GM23338 (cell line): Measurements from ENCODE around the gene TMEM165. TPM values are rescaled to one million over a fixed set of nuclear protein-coding genes. Genes with fewer than 3 reads are reported as not detected.

Source experiments
- ATAC-seq: fragments of 200-7000 bp; cut with Tn5 transposase; 3 replicates; pipeline ENCODE4 v1.9.1; 2020
- DNase-seq: peaks from one replicate; pipeline ENCODE4 v3.0.0-alpha.2; 2015; ENCODE audit warnings: low spot score
- H2AFZ ChIP-seq: fragments of 200-600 bp; sonication (generic); 2 replicates; pipeline ENCODE4 v1.8.0; 2016; ENCODE audit warnings: antibody characterized with exemption, mild to moderate bottlenecking, moderate library complexity
- H3F3A ChIP-seq: fragments of 200-600 bp; sonication (generic); replicated peaks from 2 replicates; pipeline ENCODE4 v1.8.0; 2017; ENCODE audit warnings: antibody characterized with exemption, mixed run types, low read depth
- H3K27ac ChIP-seq: fragments of 200-600 bp; sonication (generic); 2 replicates; pipeline ENCODE4 v1.6.1; 2016; ENCODE audit warnings: low read depth
- H3K27me3 ChIP-seq: fragments of 200-600 bp; sonication (generic); 2 replicates; pipeline ENCODE4 v1.8.0; 2016; ENCODE audit warnings: mild to moderate bottlenecking, mixed run types, moderate library complexity; ENCODE audit not compliant: insufficient read depth
- H3K36me3 ChIP-seq: fragments of 200-600 bp; sonication (generic); 2 replicates; pipeline ENCODE4 v1.8.0; 2016; ENCODE audit warnings: mild to moderate bottlenecking; ENCODE audit not compliant: insufficient read depth
- H3K4me1 ChIP-seq: fragments of 200-600 bp; sonication (generic); 2 replicates; pipeline ENCODE4 v1.8.0; 2016; ENCODE audit warnings: mild to moderate bottlenecking, moderate library complexity; ENCODE audit not compliant: insufficient read depth
- H3K4me2 ChIP-seq: fragments of 200-600 bp; sonication (generic); 2 replicates; pipeline ENCODE4 v1.7.1; 2017; ENCODE audit warnings: mixed run types
- H3K4me3 ChIP-seq: fragments of 200-600 bp; sonication (generic); 2 replicates; pipeline ENCODE4 v1.6.1; 2016; ENCODE audit warnings: mixed run types
- H3K79me2 ChIP-seq: fragments of 200-600 bp; sonication (generic); replicated peaks from 2 replicates; pipeline ENCODE4 v1.8.0; 2017; ENCODE audit warnings: mild to moderate bottlenecking; ENCODE audit not compliant: insufficient read depth
- H3K9me2 ChIP-seq: fragments of 200-600 bp; sonication (generic); 2 replicates; pipeline ENCODE4 v1.8.0; 2017; ENCODE audit not compliant: insufficient read depth
- H4K20me1 ChIP-seq: fragments of 200-600 bp; sonication (generic); replicated peaks from 2 replicates; pipeline ENCODE4 v1.8.0; 2017; ENCODE audit warnings: mild to moderate bottlenecking; ENCODE audit not compliant: insufficient read depth
- H3K27ac Mint-ChIP-seq: 2 replicates; pipeline ENCODE4 v1.8.0; 2020; ENCODE audit warnings: inconsistent platforms, mild to moderate bottlenecking, moderate library complexity, mixed read lengths
- H3K27me3 Mint-ChIP-seq: 3 replicates; pipeline ENCODE4 v1.8.0; 2022; ENCODE audit warnings: low read depth, mild to moderate bottlenecking, moderate library complexity, mixed read lengths, inconsistent platforms; ENCODE audit not compliant: insufficient read depth, poor library complexity
- H3K36me3 Mint-ChIP-seq: 3 replicates; pipeline ENCODE4 v1.8.0; 2021; ENCODE audit warnings: low read depth, mild to moderate bottlenecking, inconsistent platforms, moderate library complexity, mixed read lengths
- H3K4me1 Mint-ChIP-seq: 3 replicates; pipeline ENCODE4 v1.8.0; 2020; ENCODE audit warnings: mild to moderate bottlenecking, inconsistent platforms, mixed read lengths
- H3K4me3 Mint-ChIP-seq: 3 replicates; pipeline ENCODE4 v1.8.0; 2021; ENCODE audit warnings: moderate library complexity, mild to moderate bottlenecking, inconsistent platforms, mixed read lengths
- H3K9me3 Mint-ChIP-seq: 3 replicates; pipeline ENCODE4 v1.8.0; 2020; ENCODE audit warnings: moderate library complexity, mild to moderate bottlenecking, inconsistent platforms, mixed read lengths
- CREB1 ChIP-seq: fragments of 250-450 bp; sonication (Bioruptor Pico); IDR thresholded peaks from 2 replicates; pipeline ENCODE4 v1.5.0; 2020; ENCODE audit warnings: low read depth, mild to moderate bottlenecking, moderate library complexity
- CTCF ChIP-seq, 2 experiments: fragments of 200-600 bp in 1 of 2; sonication (generic) in 1 of 2; conservative IDR thresholded peaks; 2 replicates each; pipeline versions ENCODE4 v1.5.1 to v1.6.1; 2016 to 2017; ENCODE audit warnings: antibody characterized with exemption in 2 of 2, low read depth in 2 of 2, mild to moderate bottlenecking in 2 of 2, moderate library complexity in 1 of 2
- EZH2 ChIP-seq: fragments of 200-600 bp; sonication (generic); IDR thresholded peaks from one replicate; pipeline ENCODE4 v1.8.0; 2017; ENCODE audit warnings: antibody characterized with exemption, mild to moderate bottlenecking, low read depth; ENCODE audit not compliant: unreplicated experiment
- EZH2phosphoT487 ChIP-seq: fragments of 200-600 bp; sonication (generic); IDR thresholded peaks from one replicate; pipeline ENCODE4 v1.8.1; 2018; ENCODE audit warnings: antibody characterized with exemption; ENCODE audit not compliant: unreplicated experiment
- JUNB ChIP-seq: IDR thresholded peaks from one replicate; pipeline ENCODE4 v1.6.1; 2016; ENCODE audit warnings: antibody characterized with exemption; ENCODE audit not compliant: unreplicated experiment
- NANOG ChIP-seq: IDR thresholded peaks from 2 replicates; pipeline ENCODE4 v1.6.1; 2016; ENCODE audit warnings: antibody characterized with exemption, borderline replicate concordance
- POLR2AphosphoS5 ChIP-seq: IDR thresholded peaks from 2 replicates; pipeline ENCODE4 v1.6.1; 2016; ENCODE audit warnings: antibody characterized with exemption, low read depth
- STAT1 ChIP-seq: IDR thresholded peaks from one replicate; pipeline ENCODE4 v1.6.1; 2016; ENCODE audit warnings: antibody characterized with exemption; ENCODE audit not compliant: unreplicated experiment
- ZNF114 ChIP-seq: fragments of 250-450 bp; sonication (Bioruptor Pico); IDR thresholded peaks from 2 replicates; pipeline ENCODE4 v1.5.0; 2020; ENCODE audit warnings: mild to moderate bottlenecking, moderate library complexity
- ZNF331 ChIP-seq: fragments of 250-450 bp; sonication (Bioruptor Pico); IDR thresholded peaks from 2 replicates; pipeline ENCODE4 v1.5.0; 2020; ENCODE audit warnings: low read depth, mild to moderate bottlenecking, moderate library complexity
- ZNF462 ChIP-seq: fragments of 250-450 bp; sonication (Bioruptor Pico); IDR thresholded peaks from 2 replicates; pipeline ENCODE4 v1.5.0; 2020; ENCODE audit warnings: mild to moderate bottlenecking, moderate library complexity
- polyA plus RNA-seq: library from polyadenylated mRNA; unstranded; fragments of >200 nt; fragmentation: Nextera tagmentation; extraction: Ambion mirVana; gene quantifications from 2 replicates; pipeline ENCODE4 v1.2.1, GENCODE V29; 2016
- total RNA-seq: library from RNA; depleted of rRNA; stranded (reverse); fragments of >200 nt; shearing (Covaris generic); gene quantifications from 2 replicates; pipeline ENCODE4 v1.2.3, GENCODE V29; 2014
- TF ChIP-seq, protein P1 (sequence below): IDR thresholded peaks from 2 replicates; pipeline ENCODE4 v1.6.1; 2016; ENCODE audit warnings: antibody characterized with exemption
- TF ChIP-seq, protein P2 (sequence below): IDR thresholded peaks from one replicate; pipeline ENCODE4 v1.6.1; 2018; ENCODE audit warnings: antibody characterized with exemption; ENCODE audit not compliant: unreplicated experiment

Gene TMEM165
- total and polyA plus RNA-seq, 2 experiments from 2014 or later, result 125 to 171 TPM

DNA sequence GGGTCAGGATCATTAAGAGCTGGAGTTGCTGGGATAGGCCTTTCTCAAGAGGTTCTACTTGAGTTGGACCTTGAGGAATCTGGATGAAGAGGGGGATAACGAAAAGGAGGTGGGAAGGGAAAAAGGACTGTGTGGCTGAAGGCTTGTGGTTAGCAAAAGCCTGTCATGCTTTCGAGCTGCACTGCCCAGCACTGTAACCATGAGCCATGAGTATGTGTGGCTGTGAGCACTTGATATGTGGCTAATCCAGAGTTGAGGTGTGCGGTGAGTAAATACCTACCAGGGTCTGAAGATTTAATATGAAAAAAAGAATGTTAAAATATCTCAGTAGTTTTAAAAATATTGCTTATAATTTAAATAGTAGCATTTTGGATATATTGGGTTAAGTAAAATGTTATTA is 11.4 kb downstream of the TMEM165 start:
- H3K9me2 ChIP-seq, result no peaks in the 10 kb centered on the region
- H4K20me1 ChIP-seq, result peaks cover 71% of the 10 kb centered on the region
- Mint-ChIP-seq H3K27me3 (no peaks in the 10 kb centered on the region), H3K4me3 (no peak overlapping the region), H3K27ac (no peak overlapping the region), H3K4me1 (peaks cover 19% of the 10 kb centered on the region; the same call in 2 of the 3 replicates), H3K36me3 (peaks cover 47% of the 10 kb centered on the region), H3K9me3 (no peaks in the 10 kb centered on the region)
- H3F3A ChIP-seq, result no peaks in the 10 kb centered on the region
- DNase-seq (no peak), ATAC-seq (no peak)
- H2AFZ ChIP-seq, result no peak overlapping the region
- H3K27ac ChIP-seq, result no peak overlapping the region; the same call in 1 of the 2 replicates
- H3K36me3 ChIP-seq, result peaks cover 18% of the 10 kb centered on the region
- H3K4me3 ChIP-seq, result no peak overlapping the region
- H3K79me2 ChIP-seq, result peaks cover 98% of the 10 kb centered on the region
- TF ChIP-seq, protein P1, sequence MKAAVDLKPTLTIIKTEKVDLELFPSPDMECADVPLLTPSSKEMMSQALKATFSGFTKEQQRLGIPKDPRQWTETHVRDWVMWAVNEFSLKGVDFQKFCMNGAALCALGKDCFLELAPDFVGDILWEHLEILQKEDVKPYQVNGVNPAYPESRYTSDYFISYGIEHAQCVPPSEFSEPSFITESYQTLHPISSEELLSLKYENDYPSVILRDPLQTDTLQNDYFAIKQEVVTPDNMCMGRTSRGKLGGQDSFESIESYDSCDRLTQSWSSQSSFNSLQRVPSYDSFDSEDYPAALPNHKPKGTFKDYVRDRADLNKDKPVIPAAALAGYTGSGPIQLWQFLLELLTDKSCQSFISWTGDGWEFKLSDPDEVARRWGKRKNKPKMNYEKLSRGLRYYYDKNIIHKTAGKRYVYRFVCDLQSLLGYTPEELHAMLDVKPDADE, result no peak
- TF ChIP-seq, protein P2, sequence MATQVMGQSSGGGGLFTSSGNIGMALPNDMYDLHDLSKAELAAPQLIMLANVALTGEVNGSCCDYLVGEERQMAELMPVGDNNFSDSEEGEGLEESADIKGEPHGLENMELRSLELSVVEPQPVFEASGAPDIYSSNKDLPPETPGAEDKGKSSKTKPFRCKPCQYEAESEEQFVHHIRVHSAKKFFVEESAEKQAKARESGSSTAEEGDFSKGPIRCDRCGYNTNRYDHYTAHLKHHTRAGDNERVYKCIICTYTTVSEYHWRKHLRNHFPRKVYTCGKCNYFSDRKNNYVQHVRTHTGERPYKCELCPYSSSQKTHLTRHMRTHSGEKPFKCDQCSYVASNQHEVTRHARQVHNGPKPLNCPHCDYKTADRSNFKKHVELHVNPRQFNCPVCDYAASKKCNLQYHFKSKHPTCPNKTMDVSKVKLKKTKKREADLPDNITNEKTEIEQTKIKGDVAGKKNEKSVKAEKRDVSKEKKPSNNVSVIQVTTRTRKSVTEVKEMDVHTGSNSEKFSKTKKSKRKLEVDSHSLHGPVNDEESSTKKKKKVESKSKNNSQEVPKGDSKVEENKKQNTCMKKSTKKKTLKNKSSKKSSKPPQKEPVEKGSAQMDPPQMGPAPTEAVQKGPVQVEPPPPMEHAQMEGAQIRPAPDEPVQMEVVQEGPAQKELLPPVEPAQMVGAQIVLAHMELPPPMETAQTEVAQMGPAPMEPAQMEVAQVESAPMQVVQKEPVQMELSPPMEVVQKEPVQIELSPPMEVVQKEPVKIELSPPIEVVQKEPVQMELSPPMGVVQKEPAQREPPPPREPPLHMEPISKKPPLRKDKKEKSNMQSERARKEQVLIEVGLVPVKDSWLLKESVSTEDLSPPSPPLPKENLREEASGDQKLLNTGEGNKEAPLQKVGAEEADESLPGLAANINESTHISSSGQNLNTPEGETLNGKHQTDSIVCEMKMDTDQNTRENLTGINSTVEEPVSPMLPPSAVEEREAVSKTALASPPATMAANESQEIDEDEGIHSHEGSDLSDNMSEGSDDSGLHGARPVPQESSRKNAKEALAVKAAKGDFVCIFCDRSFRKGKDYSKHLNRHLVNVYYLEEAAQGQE, result no peak
- TF ChIP-seq EZH2phosphoT487 (no peak), NANOG (no peak), CREB1 (CRISPR knock-in tag) (no peak), POLR2AphosphoS5 (no peak), JUNB (no peak), ZNF331 (CRISPR knock-in tag) (no peak), EZH2 (no peak), ZNF114 (CRISPR knock-in tag) (no peak), CTCF (conservative IDR thresholded peaks at IDR 0.05; ENCODE audit: low read depth in 2 of 2) (no peak), ZNF462 (CRISPR knock-in tag) (no peak), STAT1 (no peak)
- H3K4me1 ChIP-seq, result peaks cover 17% of the 10 kb centered on the region; the same call in 1 of the 2 replicates
- no peaks in the 10 kb centered on the region for H3K27me3 ChIP-seq
- H3K4me2 ChIP-seq, result no peak overlapping the region
